Measurements from ENCODE around the gene GSTO2. TPM values are rescaled to one million over a fixed set of nuclear protein-coding genes. Genes with fewer than 3 reads are reported as not detected.
A peak's percentile ranks its signal among the peaks of the same experiment; 100 is the strongest.

Gene GSTO2
- total and polyA plus RNA-seq, 2 of the 13 experiments (the other 11 are each of a cell fraction or from before 2014, with no cell fraction given) = 2.1 to 7.9 TPM

- ChIA-PET CTCF (ENCODE audit: low intra/inter-chr PET ratio, low total read pairs) (interaction anchor here (3.5 kb wide), 1 partner anchor 13 kb away, joined by 10 read pairs; no protein-coding TSS in a partner anchor), POLR2A (interaction anchor here (0.6 to 1.1 kb wide), 5 partner anchors 9 to 157 kb away, joined by 3 to 5 read pairs (median 4); no protein-coding TSS in a partner anchor)
- no TSS peak for BruUV-seq (replicated peaks)
- TF ChIP-seq NR2F6 (IDR thresholded peaks at IDR 0.05) = no peak; the same call in 1 of the 2 replicates
- peak; percentile 54; the same call in 1 of the 2 replicates for TF ChIP-seq NR2F6 (CRISPR knock-in tag; IDR thresholded peaks at IDR 0.05)
- peak; percentile 84 for TF ChIP-seq ELF3 (CRISPR knock-in tag; IDR thresholded peaks at IDR 0.05)
- TF ChIP-seq SIN3B (IDR thresholded peaks at IDR 0.05; ENCODE audit: low read length) = no peak
- peak; percentile 73 for TF ChIP-seq MED1 (CRISPR knock-in tag; IDR thresholded peaks at IDR 0.05)
- peak; percentile 70; the same call in 1 of the 2 replicates for TF ChIP-seq RERE (CRISPR knock-in tag; IDR thresholded peaks at IDR 0.05; ENCODE audit: low read depth)
- no peak for TF ChIP-seq KDM5B (CRISPR knock-in tag; IDR thresholded peaks at IDR 0.05; ENCODE audit: borderline replicate concordance)
- TF ChIP-seq KAT8 (CRISPR knock-in tag; IDR thresholded peaks at IDR 0.05) = 0 out of 2 replicates have a peak, but pooled peaks have one; percentile 17
- no peak for TF ChIP-seq MLXIP (CRISPR knock-in tag; IDR thresholded peaks at IDR 0.05; ENCODE audit: borderline replicate concordance)
- TF ChIP-seq ETV5 (CRISPR knock-in tag; IDR thresholded peaks at IDR 0.05; ENCODE audit: borderline replicate concordance) = peak; percentile 53; the same call in 1 of the 2 replicates
- TF ChIP-seq GATAD2A (CRISPR knock-in tag; IDR thresholded peaks at IDR 0.05) = peak; percentile 60; the same call in 1 of the 2 replicates
- TF ChIP-seq FOXP1 (IDR thresholded peaks at IDR 0.05) = no peak
- peak; percentile 19; the same call in 1 of the 2 replicates for TF ChIP-seq FOXP1 (CRISPR knock-in tag; IDR thresholded peaks at IDR 0.05)
- peak; percentile 42; the same call in 1 of the 2 replicates for TF ChIP-seq RXRB (CRISPR knock-in tag; IDR thresholded peaks at IDR 0.05; ENCODE audit: borderline replicate concordance)
- TF ChIP-seq ZNF564 (CRISPR knock-in tag; IDR thresholded peaks at IDR 0.05) = no peak
- peak; percentile 45; the same call in 1 of the 2 replicates for TF ChIP-seq HNF4A (CRISPR knock-in tag; IDR thresholded peaks at IDR 0.05)
- TF ChIP-seq EP300 (IDR thresholded peaks at IDR 0.05; ENCODE audit: low read depth in 2 of 2, low read length in 2 of 2) = 0 out of 4 replicates have a peak, but pooled peaks of 1 of the 2 experiments have one; percentile 38
- TF ChIP-seq EP300 (CRISPR knock-in tag; IDR thresholded peaks at IDR 0.05; ENCODE audit: borderline replicate concordance) = no peak
- TF ChIP-seq MEF2D (CRISPR knock-in tag; IDR thresholded peaks at IDR 0.05) = no peak
- peak; percentile 83 for TF ChIP-seq FOXA3 (CRISPR knock-in tag; IDR thresholded peaks at IDR 0.05)
Observed at GRCh38 chr10:104277785-104278184, 8.8 kb downstream of the GSTO2 start.

More at GRCh38 chr10:104277785-104278184, 8.8 kb downstream of the GSTO2 start:
- Histone ChIP-seq H3K36me3 (replicated peaks in 1 of 2; ENCODE audit: control insufficient read depth in 1 of 2, insufficient read depth in 2 of 2, low read length in 2 of 2) (no peaks in the 10 kb centered on the region), H3K27me3 (ENCODE audit: control insufficient read depth in 1 of 2, insufficient read depth in 2 of 2, low read length in 2 of 2) (no peaks in the 10 kb centered on the region), H3K4me2 (ENCODE audit: low read depth, low read length) (0 out of 2 replicates have a peak overlapping the region, but pooled peaks have one; percentile 28), H3K27ac (ENCODE audit: extremely low read length, insufficient read depth, low read length) (no peak overlapping the region), H3K79me2 (ENCODE audit: insufficient read depth, low read length) (no peaks in the 10 kb centered on the region), H4K20me1 (ENCODE audit: insufficient read depth, low read length) (no peaks in the 10 kb centered on the region), H3K4me3 (replicated peaks in 1 of 3; ENCODE audit: insufficient read depth in 1 of 3, low read depth in 2 of 3, low read length in 3 of 3) (no peak overlapping the region), H2AFZ (ENCODE audit: low read length) (no peak overlapping the region), H3K4me1 (ENCODE audit: insufficient read depth, low read length) (peaks cover 91% of the 10 kb centered on the region), H3K9me3 (ENCODE audit: low read length) (no peaks in the 10 kb centered on the region), H3K9ac (ENCODE audit: insufficient read depth, low read depth, low read length) (no peak overlapping the region)
- in situ Hi-C loops (cut with HindIII; ENCODE audit: extremely low pct_ligation_motif_present, low pct_unique_long_range_greater_than_20kb) (no loop called here), intact Hi-C loops (cut with micrococcal nuclease; ENCODE audit: unreplicated experiment) (no loop called here)
- ATAC-seq = 0 out of 3 replicates have a peak, but pooled peaks have one; percentile 10
- 20% methylated on average over 2 of the region's 2 CpGs for WGBS (ENCODE audit: low lambda C conversion rate)
- peak; percentile 77 for DNase-seq (ENCODE audit: low spot score)
- FAIRE-seq = peak; percentile 8

Data from HepG2 (cell line).